ENCODE results near the gene RBBP7.

RBBP7 gene

DNA sequence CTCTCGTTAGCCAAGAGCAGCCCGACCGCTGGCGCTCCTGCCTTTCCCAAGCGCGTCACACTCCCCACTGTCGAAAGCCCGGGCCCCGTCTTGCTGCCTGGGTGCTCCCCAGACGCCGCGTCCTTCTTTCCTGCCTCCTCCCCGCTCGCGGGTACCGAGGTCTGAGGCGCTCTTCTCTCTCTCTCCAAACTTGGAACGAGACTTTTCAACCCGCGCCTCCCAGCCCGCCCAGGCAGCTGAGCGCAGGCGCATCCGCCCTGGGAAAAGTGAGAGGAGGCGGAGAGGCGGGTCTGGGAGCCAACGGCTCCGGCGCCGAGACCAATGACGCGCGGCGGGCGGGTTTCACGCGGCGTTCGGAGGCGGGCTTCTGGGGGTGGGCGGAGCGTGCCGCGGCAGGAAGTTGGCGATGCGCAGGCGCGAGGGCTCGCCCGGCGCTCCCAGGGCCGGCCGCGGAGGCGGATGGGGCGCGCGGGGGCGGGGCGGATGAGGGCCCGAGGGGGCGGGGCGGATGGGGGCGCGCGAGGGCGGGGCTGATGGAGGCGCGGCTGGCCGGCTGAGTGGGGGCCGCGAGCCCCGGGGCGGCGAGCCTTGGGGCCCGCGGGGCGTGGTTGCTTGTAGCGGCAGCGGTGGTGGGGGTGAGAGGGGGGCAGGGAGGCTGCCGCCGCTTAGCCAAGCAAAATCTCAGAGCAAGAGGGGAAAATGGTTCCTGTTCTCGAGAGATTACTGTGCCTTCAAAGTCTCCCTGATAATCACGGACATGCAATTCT, at the start of gene RBBP7:
Gene RBBP7 (minus strand): TSS at position 268 of the 767 bp plus-strand sequence. CDS start 309 bp downstream, outside the sequence.
- peak within 1 kb of the TSS; percentile 85 for H3K4me3 ChIP-seq (ENCODE audit: low read length)
- TF ChIP-seq, protein P1, sequence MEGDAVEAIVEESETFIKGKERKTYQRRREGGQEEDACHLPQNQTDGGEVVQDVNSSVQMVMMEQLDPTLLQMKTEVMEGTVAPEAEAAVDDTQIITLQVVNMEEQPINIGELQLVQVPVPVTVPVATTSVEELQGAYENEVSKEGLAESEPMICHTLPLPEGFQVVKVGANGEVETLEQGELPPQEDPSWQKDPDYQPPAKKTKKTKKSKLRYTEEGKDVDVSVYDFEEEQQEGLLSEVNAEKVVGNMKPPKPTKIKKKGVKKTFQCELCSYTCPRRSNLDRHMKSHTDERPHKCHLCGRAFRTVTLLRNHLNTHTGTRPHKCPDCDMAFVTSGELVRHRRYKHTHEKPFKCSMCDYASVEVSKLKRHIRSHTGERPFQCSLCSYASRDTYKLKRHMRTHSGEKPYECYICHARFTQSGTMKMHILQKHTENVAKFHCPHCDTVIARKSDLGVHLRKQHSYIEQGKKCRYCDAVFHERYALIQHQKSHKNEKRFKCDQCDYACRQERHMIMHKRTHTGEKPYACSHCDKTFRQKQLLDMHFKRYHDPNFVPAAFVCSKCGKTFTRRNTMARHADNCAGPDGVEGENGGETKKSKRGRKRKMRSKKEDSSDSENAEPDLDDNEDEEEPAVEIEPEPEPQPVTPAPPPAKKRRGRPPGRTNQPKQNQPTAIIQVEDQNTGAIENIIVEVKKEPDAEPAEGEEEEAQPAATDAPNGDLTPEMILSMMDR (conservative IDR thresholded peaks at IDR 0.05; ENCODE audit: low read depth, low read length): no peak
- DNase-seq (ENCODE audit: low read depth): peak; percentile 68

DNA sequence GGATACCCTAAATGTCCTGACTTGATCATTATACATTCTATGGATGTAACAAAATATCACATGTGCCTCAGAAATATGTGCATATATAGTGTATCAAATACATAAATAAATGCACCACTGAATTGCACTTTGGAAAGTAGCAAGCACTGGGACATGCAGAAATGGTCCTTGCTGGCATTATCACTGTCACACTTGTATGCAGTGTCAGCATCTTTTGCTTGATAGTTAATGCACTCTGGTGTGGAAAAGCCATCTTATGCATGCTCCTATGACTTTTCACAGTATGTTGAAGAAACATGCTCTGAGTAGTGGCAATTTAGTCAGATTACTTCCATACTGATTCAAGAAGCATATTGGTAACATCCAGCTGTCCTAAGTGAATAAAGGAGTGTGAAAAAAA, 48.8 kb upstream of the RBBP7 start:
- TF ChIP-seq, protein P1 (conservative IDR thresholded peaks at IDR 0.05; ENCODE audit: low read depth, low read length): no peak
- H3K4me3 ChIP-seq (ENCODE audit: low read length): no peak overlapping the region
- no peak for DNase-seq (ENCODE audit: low read depth)

GRCh38 chrX:16917120-16917519, 47.0 kb upstream of the RBBP7 start:
- no peak overlapping the region for H3K4me3 ChIP-seq (ENCODE audit: low read length)
- TF ChIP-seq, protein P1 (conservative IDR thresholded peaks at IDR 0.05; ENCODE audit: low read depth, low read length): no peak
- DNase-seq (ENCODE audit: low read depth): no peak

DNA sequence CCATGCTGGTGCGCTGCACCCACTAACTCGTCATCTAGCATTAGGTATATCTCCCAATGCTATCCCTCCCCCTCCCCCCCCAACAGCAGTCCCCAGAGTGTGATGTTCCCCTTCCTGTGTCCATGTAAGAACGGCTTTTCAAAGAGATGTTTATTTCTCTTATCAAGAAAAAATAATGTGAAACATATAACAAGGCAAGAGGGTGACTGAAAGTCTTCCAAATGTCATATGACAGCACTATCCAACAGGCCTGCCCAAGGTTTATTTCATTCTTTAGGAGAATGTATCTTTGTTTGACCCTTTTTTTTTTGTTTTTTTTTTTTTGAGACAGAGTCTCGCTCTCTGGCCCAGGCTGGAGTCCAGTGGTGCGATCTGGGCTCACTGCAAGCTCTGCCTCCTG, 46.4 kb upstream of the RBBP7 start:
- TF ChIP-seq, protein P1 (conservative IDR thresholded peaks at IDR 0.05; ENCODE audit: low read depth, low read length): no peak
- no peak for DNase-seq (ENCODE audit: low read depth)
- H3K4me3 ChIP-seq (ENCODE audit: low read length): no peak overlapping the region

DNA sequence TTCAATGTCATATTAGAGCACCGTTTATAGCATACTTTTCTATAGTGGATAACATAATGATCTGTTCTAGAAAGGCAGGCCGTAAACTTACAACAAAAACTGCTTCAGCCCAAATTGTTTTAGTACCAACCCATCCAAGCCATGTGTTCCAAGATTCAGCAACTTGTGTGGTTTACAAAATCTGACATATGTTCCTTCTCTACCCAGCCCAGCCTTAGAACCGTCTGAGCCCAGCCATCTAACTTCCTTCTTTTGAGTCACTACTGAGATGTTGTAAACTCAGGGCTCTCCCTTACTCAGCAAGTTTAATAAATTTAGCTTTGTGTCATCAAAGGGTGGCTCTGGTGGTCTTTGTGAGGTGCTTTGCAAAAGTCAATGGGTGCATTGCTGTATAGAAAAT, 43.9 kb upstream of the RBBP7 start:
- DNase-seq (ENCODE audit: low read depth): no peak
- TF ChIP-seq, protein P1 (conservative IDR thresholded peaks at IDR 0.05; ENCODE audit: low read depth, low read length): no peak
- H3K4me3 ChIP-seq (ENCODE audit: low read length): no peak overlapping the region

- DNase-seq (ENCODE audit: low read depth): no peak
- TF ChIP-seq, protein P1 (conservative IDR thresholded peaks at IDR 0.05; ENCODE audit: low read depth, low read length): no peak
- H3K4me3 ChIP-seq (ENCODE audit: low read length): no peak overlapping the region
Observed at GRCh38 chrX:16910376-16910775, 40.2 kb upstream of the RBBP7 start.

Measured in retinal pigment epithelial cell (primary cell).